Activated CD8-positive, alpha-beta T cell treated with anti-CD3 and anti-CD28 coated beads for 36 hours (primary cell): ENCODE data around the gene RAX2. TPM values are rescaled to one million over a fixed set of nuclear protein-coding genes. Genes with fewer than 3 reads are reported as not detected.
"Not testable (repeated sequence)": the region's sequence is repeated elsewhere in the genome, so short reads cannot be mapped to it uniquely, and the experiment has no call there.

Source experiments
- ATAC-seq: fragments of 200-7000 bp; cut with Tn5 transposase; one replicate; pipeline ENCODE4 v1.10.0; 2021; ENCODE audit warnings: mild to moderate bottlenecking, moderate library complexity
- CTCF ChIA-PET: fragments of 350-600 bp; sonication (Branson Sonifier 250); formaldehyde crosslinking; loops from one replicate; lab custom pipeline; 2021; ENCODE audit warnings: antibody characterized with exemption; lab: Charles Lee
- POLR2A ChIA-PET: fragments of 350-600 bp; sonication (Branson Sonifier 250); formaldehyde crosslinking; loops from one replicate; lab custom pipeline; 2021; ENCODE audit warnings: antibody characterized with exemption; lab: Charles Lee
- DNase-seq: peaks from one replicate; pipeline ENCODE4 v3.0.0-alpha.2; 2020
- H3K27ac Mint-ChIP-seq: one replicate; pipeline ENCODE4 v1.8.0; 2021; ENCODE audit warnings: mild to moderate bottlenecking, mixed read lengths
- H3K27me3 Mint-ChIP-seq: one replicate; pipeline ENCODE4 v1.8.0; 2021; ENCODE audit warnings: mixed read lengths
- H3K36me3 Mint-ChIP-seq: one replicate; pipeline ENCODE4 v1.8.0; 2021; ENCODE audit warnings: low read depth, mixed read lengths
- H3K4me1 Mint-ChIP-seq: one replicate; pipeline ENCODE4 v1.8.0; 2021; ENCODE audit warnings: low read depth, mixed read lengths
- H3K4me3 Mint-ChIP-seq: one replicate; pipeline ENCODE4 v1.8.0; 2021; ENCODE audit warnings: mild to moderate bottlenecking, moderate library complexity, mixed read lengths
- H3K9me3 Mint-ChIP-seq: one replicate; pipeline ENCODE4 v1.8.0; 2021; ENCODE audit warnings: mixed read lengths
- CTCF ChIP-seq: fragments of 200-600 bp; IDR thresholded peaks from one replicate; pipeline ENCODE4 v1.8.0; 2022; ENCODE audit warnings: antibody characterized with exemption, mild to moderate bottlenecking
- intact Hi-C: fragments of 100-400 bp; cut with micrococcal nuclease; formaldehyde crosslinking; loops from one replicate; pipeline ENCODE4 v1.10.0; 2022
- total RNA-seq, 2 experiments: library from RNA; stranded (reverse); gene quantifications; one replicate each; pipeline ENCODE4 v1.2.3, GENCODE V29; 2021

Gene RAX2
- total RNA-seq, 2 experiments from 2014 or later, result not detected

GRCh38 chr19:3762130-3762473, 9.9 kb downstream of the RAX2 start:
- intact Hi-C loops, result loop anchor here (10.0 kb wide), 1 partner anchor 53 kb away; no protein-coding TSS in a partner anchor
- no peak for ATAC-seq
- H3K4me1 Mint-ChIP-seq, result peaks cover 41% of the 10 kb centered on the region
- no peaks in the 10 kb centered on the region for H3K9me3 Mint-ChIP-seq
- ChIA-PET CTCF (interaction anchor here (1.0 to 6.5 kb wide), 13 partner anchors 19 to 377 kb away, joined by 3 to 39 read pairs (median 4); partner anchors contain the start of gene EEF2), POLR2A (interaction anchor here (0.6 to 2.3 kb wide), 11 partner anchors 10 to 576 kb away, joined by 3 to 10 read pairs (median 4); partner anchors contain the start of genes EEF2 and STAP2)
- peak overlapping the region; percentile 99 for H3K4me3 Mint-ChIP-seq
- H3K27me3 Mint-ChIP-seq, result no peaks in the 10 kb centered on the region
- peaks cover 22% of the 10 kb centered on the region for H3K36me3 Mint-ChIP-seq
- DNase-seq, result no peak
- H3K27ac Mint-ChIP-seq, result peak overlapping the region; percentile 99
- no peak for TF ChIP-seq CTCF

- Mint-ChIP-seq H3K36me3 (peaks cover 21% of the 10 kb centered on the region), H3K4me3 (peak within 1 kb of the TSS; percentile 99), H3K27ac (peak within 1 kb of the TSS; percentile 99), H3K4me1 (peaks cover 41% of the 10 kb centered on the region), H3K9me3 (no peaks in the 10 kb centered on the region), H3K27me3 (no peaks in the 10 kb centered on the region)
- ATAC-seq (peak; percentile 54), DNase-seq (peak; percentile 97)
- TF ChIP-seq CTCF, result peak; percentile 73
- POLR2A ChIA-PET, result interaction anchor here (0.6 to 2.3 kb wide), 7 partner anchors 10 to 227 kb away, joined by 3 to 10 read pairs (median 4); partner anchors contain the start of gene EEF2
- CTCF ChIA-PET, result interaction anchor here (0.7 to 6.5 kb wide), 12 partner anchors 19 to 259 kb away, joined by 3 to 39 read pairs (median 4); no protein-coding TSS in a partner anchor
- intact Hi-C loops, result loop anchor here (10.0 kb wide), 1 partner anchor 53 kb away; no protein-coding TSS in a partner anchor
These were observed 10.5 kb downstream of the RAX2 start, which contains the start of gene APBA3 for GRCh38 chr19:3761382-3762129. APBA3 (minus strand) TSS chr19:3761692; CDS start chr19:3760264, 1,428 bp downstream.

DNA sequence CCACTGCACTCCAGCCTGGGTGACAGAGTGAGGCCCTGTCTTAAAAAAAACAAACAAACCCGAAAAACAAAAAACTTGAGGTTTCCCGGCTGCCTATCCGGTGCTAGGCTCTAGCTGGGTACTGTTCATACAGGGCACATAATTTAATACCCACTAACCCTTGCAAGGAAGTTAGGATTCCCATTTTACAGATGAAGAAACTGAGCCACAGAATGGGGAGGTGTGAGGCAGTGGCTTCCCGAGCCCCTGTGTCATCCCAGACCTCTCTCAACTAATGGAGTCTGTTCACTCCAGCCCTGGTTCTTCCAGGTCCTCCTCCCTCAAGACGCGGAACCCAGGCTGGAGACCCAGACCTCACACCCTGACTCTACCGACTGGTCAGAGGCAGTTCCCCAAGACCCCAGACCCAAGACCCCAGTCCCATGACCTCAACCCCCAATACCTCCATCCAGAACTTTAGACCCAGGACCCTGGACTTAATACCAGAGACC, 11.1 kb downstream of the RAX2 start:
- Mint-ChIP-seq H3K36me3 (peaks cover 18% of the 10 kb centered on the region), H3K4me1 (peaks cover 38% of the 10 kb centered on the region), H3K27ac (peak overlapping the region; percentile 96), H3K4me3 (peak overlapping the region; percentile 99), H3K9me3 (no peaks in the 10 kb centered on the region), H3K27me3 (no peaks in the 10 kb centered on the region)
- no peak for ATAC-seq
- no peak for TF ChIP-seq CTCF
- POLR2A ChIA-PET, result interaction anchor here (2.3 kb wide), 1 partner anchor 224 kb away, joined by 10 read pairs; the partner anchor contains the start of gene EEF2
- intact Hi-C loops, result loop anchor here (10.0 kb wide), 1 partner anchor 54 kb away; no protein-coding TSS in a partner anchor
- peak; percentile 32 for DNase-seq
- CTCF ChIA-PET, result interaction anchor here (0.7 to 6.5 kb wide), 6 partner anchors 28 to 236 kb away, joined by 3 to 39 read pairs (median 4); no protein-coding TSS in a partner anchor

DNA sequence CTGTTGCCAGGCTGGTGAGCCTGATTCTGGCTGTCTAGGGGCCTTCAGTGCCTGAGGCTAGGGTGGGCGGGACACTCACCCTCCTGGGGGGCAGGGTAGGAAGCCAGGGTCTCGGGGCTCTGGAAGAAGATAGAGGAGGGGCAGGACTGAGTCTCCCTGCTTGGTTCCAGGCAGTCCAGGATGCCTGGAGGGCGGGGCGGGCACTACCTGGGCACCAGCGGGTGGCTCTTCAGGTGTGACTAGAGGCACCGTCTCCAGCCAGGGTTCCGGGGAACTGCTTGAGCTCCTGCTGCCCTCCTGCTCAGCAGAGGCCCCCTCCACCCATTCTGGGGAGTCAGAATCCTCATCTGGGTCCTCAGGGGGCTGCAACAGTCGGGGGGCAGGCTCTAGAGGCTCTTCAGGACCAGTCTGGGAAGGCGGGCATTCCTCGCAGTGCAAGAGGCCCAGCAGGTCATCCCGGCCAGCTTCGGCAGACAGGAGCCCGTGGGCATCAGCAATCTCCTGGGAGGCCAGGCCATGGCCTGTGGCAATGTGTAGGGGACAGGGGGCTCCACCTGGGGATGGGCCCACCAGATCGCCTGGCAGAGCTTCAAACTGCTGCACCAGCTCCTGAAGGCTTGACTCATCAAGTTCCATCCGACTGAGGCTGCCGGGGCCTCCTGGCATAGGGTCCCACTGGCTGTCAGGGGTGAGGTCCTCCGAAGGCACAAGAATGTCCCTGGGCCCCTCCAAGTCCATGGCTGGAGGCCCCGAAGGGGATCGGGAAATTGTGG, 12.4 kb downstream of the RAX2 start:
- H3K27ac Mint-ChIP-seq, result peak overlapping the region; percentile 34
- POLR2A ChIA-PET, result no interaction called here
- DNase-seq, result no peak
- H3K36me3 Mint-ChIP-seq, result peaks cover 22% of the 10 kb centered on the region
- no peak for TF ChIP-seq CTCF
- H3K4me1 Mint-ChIP-seq, result peaks cover 45% of the 10 kb centered on the region
- CTCF ChIA-PET, result interaction anchor here (6.5 kb wide), 1 partner anchor 62 kb away, joined by 39 read pairs; no protein-coding TSS in a partner anchor
- peak overlapping the region; percentile 99 for H3K4me3 Mint-ChIP-seq
- intact Hi-C loops, result loop anchor here (10.0 kb wide), 1 partner anchor 55 kb away; no protein-coding TSS in a partner anchor
- no peaks in the 10 kb centered on the region for H3K9me3 Mint-ChIP-seq
- no peaks in the 10 kb centered on the region for H3K27me3 Mint-ChIP-seq
- ATAC-seq, result no peak

DNA sequence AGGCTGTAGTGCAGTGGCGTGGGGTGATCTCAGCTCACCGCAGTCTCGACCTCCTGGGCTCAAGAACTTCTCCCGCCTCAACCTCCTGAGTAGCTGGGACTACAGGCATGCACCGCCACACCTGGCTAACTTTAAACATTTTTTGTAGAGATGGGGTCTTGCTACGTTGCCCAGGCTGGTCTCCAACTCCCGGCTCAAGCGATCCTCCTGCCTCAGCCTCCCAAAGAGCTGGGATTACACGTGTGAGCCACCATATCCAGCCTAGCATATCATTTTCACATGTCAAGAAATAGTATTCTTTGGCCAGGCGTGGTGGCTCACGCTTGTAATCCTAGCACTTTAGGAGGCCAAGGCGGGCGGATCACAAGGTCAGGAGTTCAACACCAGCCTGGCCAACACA, 13.7 kb downstream of the RAX2 start:
- H3K9me3 Mint-ChIP-seq, H3K4me3 Mint-ChIP-seq, DNase-seq, H3K27me3 Mint-ChIP-seq, ATAC-seq, H3K27ac Mint-ChIP-seq, intact Hi-C loops: not testable (repeated sequence)
- peaks cover 22% of the 10 kb centered on the region for H3K36me3 Mint-ChIP-seq
- CTCF ChIA-PET, result interaction anchor here (2.0 to 6.5 kb wide), 2 partner anchors 63 to 90 kb away, joined by 8 to 39 read pairs; no protein-coding TSS in a partner anchor
- H3K4me1 Mint-ChIP-seq, result peaks cover 45% of the 10 kb centered on the region
- POLR2A ChIA-PET, result interaction anchor here (0.8 kb wide), 1 partner anchor 60 kb away, joined by 3 read pairs; no protein-coding TSS in a partner anchor

DNA sequence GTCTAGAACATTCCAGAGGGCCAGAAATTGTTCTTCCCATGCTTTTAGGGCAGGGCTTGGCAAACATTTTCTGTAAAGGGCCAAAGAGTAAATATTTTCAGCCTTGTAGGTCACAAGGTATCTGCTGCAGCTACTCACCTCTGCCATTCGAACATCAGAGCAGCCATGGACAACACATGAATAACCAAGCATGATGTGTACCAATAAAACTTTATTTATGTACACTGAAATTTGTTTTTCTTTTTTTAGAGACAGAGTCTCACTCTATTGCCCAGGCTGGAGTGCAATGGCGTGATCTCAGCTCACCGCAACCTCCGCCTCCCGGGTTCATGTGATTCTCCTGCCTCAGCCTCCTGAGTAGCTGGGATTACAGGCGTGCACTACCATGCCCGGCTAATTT, 14.3 kb downstream of the RAX2 start:
- intact Hi-C loops, ATAC-seq, H3K27ac Mint-ChIP-seq, DNase-seq, H3K9me3 Mint-ChIP-seq, H3K4me3 Mint-ChIP-seq, H3K27me3 Mint-ChIP-seq: not testable (repeated sequence)
- H3K4me1 Mint-ChIP-seq, result peaks cover 39% of the 10 kb centered on the region
- ChIA-PET POLR2A (interaction anchor here (0.8 kb wide), 1 partner anchor 60 kb away, joined by 3 read pairs; no protein-coding TSS in a partner anchor), CTCF (interaction anchor here (2.0 kb wide), 1 partner anchor 91 kb away, joined by 8 read pairs; no protein-coding TSS in a partner anchor)
- peaks cover 22% of the 10 kb centered on the region for H3K36me3 Mint-ChIP-seq
